ENCODE results near the gene TESK2. TPM values are rescaled to one million over a fixed set of nuclear protein-coding genes. Genes with fewer than 3 reads are reported as not detected.
A peak's percentile ranks its signal among the peaks of the same experiment; 100 is the strongest.
"Not testable (repeated sequence)": the region's sequence is repeated elsewhere in the genome, so short reads cannot be mapped to it uniquely, and the experiment has no call there.

TESK2 gene
- total RNA-seq, 2 donors from 2014 or later = 4.9 to 6.5 TPM

- H3K27ac Mint-ChIP-seq = no peak overlapping the region
Measured at GRCh38 chr1:45405636-45406035, 85.3 kb downstream of the TESK2 start.

GRCh38 chr1:45403718-45404117 is 87.2 kb downstream of the TESK2 start:
- no peaks in the 10 kb centered on the region for H3K9me3 ChIP-seq (ENCODE audit: control insufficient read depth, low read length, poor library complexity, severe bottlenecking)
- no peak overlapping the region for H3K27ac Mint-ChIP-seq
- H3K36me3 Mint-ChIP-seq (ENCODE audit: low read depth) = peaks cover 4% of the 10 kb centered on the region
- ATAC-seq (no peak), DNase-seq (no peak)
- peaks cover 3% of the 10 kb centered on the region for H3K4me1 Mint-ChIP-seq
- no peak overlapping the region for H3K4me3 Mint-ChIP-seq
- H3K27me3 Mint-ChIP-seq = no peaks in the 10 kb centered on the region

More at GRCh38 chr1:45405636-45406035, 85.3 kb downstream of the TESK2 start:
- no peaks in the 10 kb centered on the region for H3K9me3 ChIP-seq (ENCODE audit: control insufficient read depth, low read length, poor library complexity, severe bottlenecking)
- Mint-ChIP-seq H3K36me3 (ENCODE audit: low read depth) (no peaks in the 10 kb centered on the region), H3K4me1 (peaks cover 3% of the 10 kb centered on the region), H3K4me3 (no peak overlapping the region), H3K27me3 (no peaks in the 10 kb centered on the region)
- ATAC-seq (no peak), DNase-seq (no peak)

- DNase-seq (no peak), ATAC-seq (no peak)
- Mint-ChIP-seq H3K36me3 (ENCODE audit: low read depth) (peaks cover 4% of the 10 kb centered on the region), H3K4me1 (peaks cover 3% of the 10 kb centered on the region), H3K4me3 (no peak overlapping the region), H3K27ac (no peak overlapping the region), H3K27me3 (no peaks in the 10 kb centered on the region)
- H3K9me3 ChIP-seq (ENCODE audit: control insufficient read depth, low read length, poor library complexity, severe bottlenecking) = no peaks in the 10 kb centered on the region
Measured at GRCh38 chr1:45403298-45403697, 87.7 kb downstream of the TESK2 start.

- Mint-ChIP-seq H3K36me3 (ENCODE audit: low read depth) (peaks cover 6% of the 10 kb centered on the region), H3K4me3 (no peak overlapping the region), H3K4me1 (no peaks in the 10 kb centered on the region), H3K27me3 (no peaks in the 10 kb centered on the region), H3K27ac (no peak overlapping the region)
- DNase-seq (no peak), ATAC-seq (no peak)
- H3K9me3 ChIP-seq (ENCODE audit: control insufficient read depth, low read length, poor library complexity, severe bottlenecking) = no peaks in the 10 kb centered on the region
Measured at GRCh38 chr1:45401524-45401923, 89.4 kb downstream of the TESK2 start.

GRCh38 chr1:45400049-45400448 is 90.9 kb downstream of the TESK2 start:
- no peak overlapping the region for H3K27ac Mint-ChIP-seq
- no peak for DNase-seq
- no peaks in the 10 kb centered on the region for H3K9me3 ChIP-seq (ENCODE audit: control insufficient read depth, low read length, poor library complexity, severe bottlenecking)
- no peak overlapping the region for H3K4me3 Mint-ChIP-seq
- peaks cover 6% of the 10 kb centered on the region for H3K36me3 Mint-ChIP-seq (ENCODE audit: low read depth)
- no peak for ATAC-seq
- peaks cover under 1% of the 10 kb centered on the region for H3K4me1 Mint-ChIP-seq
- H3K27me3 Mint-ChIP-seq = no peaks in the 10 kb centered on the region

- H3K27ac Mint-ChIP-seq = peak overlapping the region; percentile 72
- H3K4me3 Mint-ChIP-seq = no peak overlapping the region
- no peak for ATAC-seq
- H3K9me3 ChIP-seq (ENCODE audit: control insufficient read depth, low read length, poor library complexity, severe bottlenecking) = no peaks in the 10 kb centered on the region
- no peaks in the 10 kb centered on the region for H3K27me3 Mint-ChIP-seq
- peaks cover 3% of the 10 kb centered on the region for H3K4me1 Mint-ChIP-seq
- DNase-seq = no peak
- peaks cover 6% of the 10 kb centered on the region for H3K36me3 Mint-ChIP-seq (ENCODE audit: low read depth)
Measured at GRCh38 chr1:45397285-45397684, 93.7 kb downstream of the TESK2 start.

- no peaks in the 10 kb centered on the region for H3K9me3 ChIP-seq (ENCODE audit: control insufficient read depth, low read length, poor library complexity, severe bottlenecking)
- Mint-ChIP-seq H3K27me3 (no peaks in the 10 kb centered on the region), H3K4me3 (no peak overlapping the region), H3K36me3 (ENCODE audit: low read depth) (peaks cover 6% of the 10 kb centered on the region), H3K4me1 (peaks cover 3% of the 10 kb centered on the region), H3K27ac (no peak overlapping the region)
- DNase-seq (no peak), ATAC-seq (no peak)
Measured at GRCh38 chr1:45395582-45395981, 95.4 kb downstream of the TESK2 start.

- H3K9me3 ChIP-seq (ENCODE audit: control insufficient read depth, low read length, poor library complexity, severe bottlenecking) = no peaks in the 10 kb centered on the region
- DNase-seq (no peak), ATAC-seq (no peak)
- Mint-ChIP-seq H3K4me3 (no peak overlapping the region), H3K27ac (no peak overlapping the region), H3K27me3 (no peaks in the 10 kb centered on the region), H3K36me3 (ENCODE audit: low read depth) (peaks cover 5% of the 10 kb centered on the region), H3K4me1 (peaks cover 3% of the 10 kb centered on the region)
Measured at GRCh38 chr1:45395051-45395450, 95.9 kb downstream of the TESK2 start.

- no peaks in the 10 kb centered on the region for H3K27me3 Mint-ChIP-seq
- DNase-seq (no peak), ATAC-seq (peak; percentile 59)
- no peaks in the 10 kb centered on the region for H3K9me3 ChIP-seq (ENCODE audit: control insufficient read depth, low read length, poor library complexity, severe bottlenecking)
- peaks cover 2% of the 10 kb centered on the region for H3K36me3 Mint-ChIP-seq (ENCODE audit: low read depth)
- peaks cover 3% of the 10 kb centered on the region for H3K4me1 Mint-ChIP-seq
- H3K27ac Mint-ChIP-seq = peak overlapping the region; percentile 71
- H3K4me3 Mint-ChIP-seq = no peak overlapping the region
Measured at GRCh38 chr1:45394342-45394741, 96.6 kb downstream of the TESK2 start.

GRCh38 chr1:45393718-45394302 is 97.2 kb downstream of the TESK2 start:
- no peaks in the 10 kb centered on the region for H3K9me3 ChIP-seq (ENCODE audit: control insufficient read depth, low read length, poor library complexity, severe bottlenecking)
- ATAC-seq = peak; percentile 83
- Mint-ChIP-seq H3K4me3 (no peak overlapping the region), H3K27ac (peak overlapping the region; percentile 71), H3K4me1 (peaks cover 3% of the 10 kb centered on the region), H3K36me3 (ENCODE audit: low read depth) (peaks cover 2% of the 10 kb centered on the region), H3K27me3 (no peaks in the 10 kb centered on the region)
- DNase-seq = no peak

GRCh38 chr1:45386219-45386618 is 104.7 kb downstream of the TESK2 start:
- no peaks in the 10 kb centered on the region for H3K27me3 Mint-ChIP-seq
- H3K27ac Mint-ChIP-seq = no peak overlapping the region
- H3K4me1 Mint-ChIP-seq = no peaks in the 10 kb centered on the region
- no peak for DNase-seq
- no peaks in the 10 kb centered on the region for H3K36me3 Mint-ChIP-seq (ENCODE audit: low read depth)
- no peak overlapping the region for H3K4me3 Mint-ChIP-seq
- no peak for ATAC-seq
- H3K9me3 ChIP-seq (ENCODE audit: control insufficient read depth, low read length, poor library complexity, severe bottlenecking) = no peaks in the 10 kb centered on the region

- no peaks in the 10 kb centered on the region for H3K4me1 Mint-ChIP-seq
- ATAC-seq = no peak
- H3K27ac Mint-ChIP-seq = no peak overlapping the region
- no peaks in the 10 kb centered on the region for H3K27me3 Mint-ChIP-seq
- DNase-seq = no peak
- peaks cover 2% of the 10 kb centered on the region for H3K36me3 Mint-ChIP-seq (ENCODE audit: low read depth)
- H3K4me3 Mint-ChIP-seq = no peak overlapping the region
- H3K9me3 ChIP-seq (ENCODE audit: control insufficient read depth, low read length, poor library complexity, severe bottlenecking) = no peaks in the 10 kb centered on the region
Measured at GRCh38 chr1:45385302-45385701, 105.7 kb downstream of the TESK2 start.

GRCh38 chr1:45384213-45384612 is 106.8 kb downstream of the TESK2 start:
- not testable (repeated sequence) for H3K9me3 ChIP-seq (ENCODE audit: control insufficient read depth, low read length, poor library complexity, severe bottlenecking); H3K36me3 Mint-ChIP-seq (ENCODE audit: low read depth); DNase-seq; ATAC-seq; H3K27me3 Mint-ChIP-seq; H3K4me1 Mint-ChIP-seq; H3K4me3 Mint-ChIP-seq; H3K27ac Mint-ChIP-seq

GRCh38 chr1:45383191-45383590 is 107.8 kb downstream of the TESK2 start:
- peaks cover 2% of the 10 kb centered on the region for H3K36me3 Mint-ChIP-seq (ENCODE audit: low read depth)
- DNase-seq (no peak), ATAC-seq (no peak)
- no peaks in the 10 kb centered on the region for H3K4me1 Mint-ChIP-seq
- H3K27ac Mint-ChIP-seq = no peak overlapping the region
- H3K9me3 ChIP-seq (ENCODE audit: control insufficient read depth, low read length, poor library complexity, severe bottlenecking) = no peaks in the 10 kb centered on the region
- no peaks in the 10 kb centered on the region for H3K27me3 Mint-ChIP-seq
- no peak overlapping the region for H3K4me3 Mint-ChIP-seq
